GM18858 (cell line): Measurements from ENCODE around the gene FAM24A.
"Not testable (repeated sequence)": the region's sequence is repeated elsewhere in the genome, so short reads cannot be mapped to it uniquely, and the experiment has no call there.

Source experiments
- ATAC-seq: cut with Tn5 transposase; IDR thresholded peaks from one replicate; pipeline ENCODE4 v1.9.1; 2021; ENCODE audit not compliant: unreplicated experiment

Gene FAM24A, protein sequence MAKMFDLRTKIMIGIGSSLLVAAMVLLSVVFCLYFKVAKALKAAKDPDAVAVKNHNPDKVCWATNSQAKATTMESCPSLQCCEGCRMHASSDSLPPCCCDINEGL

DNA sequence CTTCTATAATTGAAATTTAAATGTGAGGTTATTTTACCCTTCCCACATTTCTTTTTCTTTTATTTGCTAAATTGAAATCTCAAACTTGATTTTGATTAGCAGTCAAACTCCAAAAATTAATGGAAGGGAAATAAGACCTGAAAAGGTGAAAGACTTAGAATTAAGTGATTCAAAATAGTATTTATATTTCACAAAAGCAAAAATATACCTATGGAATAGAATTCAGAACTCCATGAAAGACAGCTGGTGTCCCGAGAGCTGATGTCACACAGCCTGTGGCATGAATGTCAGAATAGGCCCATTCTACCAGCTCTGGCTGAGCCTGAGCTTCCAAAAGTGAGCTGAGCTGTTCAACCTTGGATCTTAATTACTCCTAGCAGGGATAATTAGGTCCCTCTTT is at the start of gene FAM24A:
TSS of gene FAM24A (plus strand) at position 301 of the 400 bp plus-strand sequence. CDS start 1,025 bp downstream, outside the sequence.
- no peak for ATAC-seq

DNA sequence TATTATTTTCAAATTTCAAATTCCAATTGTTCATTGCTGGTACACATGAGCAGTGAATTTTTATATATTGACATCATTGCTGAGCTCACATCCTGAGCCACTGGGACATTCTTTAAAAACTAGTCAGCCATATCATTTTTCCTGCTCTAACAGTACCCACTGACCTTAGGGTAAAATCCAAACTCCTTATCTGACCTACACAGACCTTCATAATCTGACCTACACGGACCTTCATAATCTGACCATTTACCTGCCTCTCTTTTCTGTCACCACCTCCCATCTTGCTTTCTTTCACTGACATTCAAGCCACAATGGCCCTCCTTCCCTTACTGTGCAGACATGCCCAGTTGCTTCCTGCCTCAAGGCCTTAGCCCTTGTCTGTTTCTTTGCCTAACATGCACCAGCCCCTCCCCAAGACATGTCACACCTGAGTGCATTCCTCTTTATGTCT is 48.7 kb upstream of the FAM24A start:
- no peak for ATAC-seq

DNA sequence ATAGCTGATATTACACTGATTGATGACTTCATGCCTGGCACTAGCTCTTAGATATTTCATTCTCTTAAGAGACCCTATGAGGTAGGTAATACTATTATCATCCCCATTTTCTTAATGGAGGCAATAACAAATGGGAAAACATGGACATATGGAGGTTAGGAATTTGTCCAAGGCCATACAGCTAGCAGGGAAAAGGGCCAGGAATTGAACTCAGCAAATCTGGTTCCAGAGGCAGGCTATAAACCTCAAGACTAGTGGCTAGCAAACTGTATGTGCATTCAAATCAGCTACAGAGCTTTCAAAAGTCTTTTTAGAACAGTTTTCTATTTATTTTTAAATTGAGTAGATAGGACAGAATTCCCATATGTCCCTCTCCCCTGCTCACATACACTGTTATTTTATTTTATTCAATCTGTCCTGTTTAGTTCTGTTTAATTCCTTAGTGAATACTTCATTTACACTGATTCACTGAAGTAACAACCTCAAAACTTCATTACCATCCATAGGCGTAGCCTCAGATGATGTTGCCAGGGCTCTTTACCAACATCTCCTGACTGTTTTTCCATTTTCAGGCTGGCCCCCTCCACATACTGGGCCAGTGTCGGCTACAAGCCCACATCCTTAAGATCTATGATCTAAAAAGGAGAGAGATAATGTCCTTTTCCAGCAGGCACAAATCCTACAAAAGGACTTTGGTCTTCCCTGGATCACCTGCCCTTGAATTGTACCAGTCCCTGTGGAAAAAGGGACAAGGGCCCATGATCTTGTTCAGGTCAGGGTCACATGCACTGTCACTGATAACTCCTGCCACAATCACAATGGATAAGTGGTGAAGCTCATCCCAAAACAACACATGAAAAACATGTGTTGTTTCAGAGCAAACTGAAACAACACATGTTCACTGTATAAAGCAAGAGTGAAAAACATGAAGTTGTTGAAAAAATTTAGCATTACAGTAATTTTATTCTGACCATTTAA is 46.9 kb upstream of the FAM24A start:
- no peak for ATAC-seq

DNA sequence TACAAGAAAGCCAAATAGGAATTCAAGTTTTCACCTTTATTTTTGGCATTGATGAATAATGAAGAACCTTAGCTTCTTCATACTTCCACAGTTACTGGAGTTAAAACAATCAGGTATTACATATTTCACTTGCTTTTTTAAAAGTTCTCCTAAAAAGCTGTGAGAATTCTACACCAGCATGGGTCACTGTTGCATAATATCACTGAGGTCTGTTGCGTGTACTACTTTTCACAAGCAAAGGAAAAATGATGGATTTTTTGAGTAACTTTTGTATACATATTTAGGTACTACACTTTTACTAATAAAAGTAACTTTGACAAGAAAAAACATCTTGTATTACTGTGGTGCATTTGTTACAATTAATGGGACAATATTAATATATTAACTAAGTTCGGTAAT is 46.2 kb upstream of the FAM24A start:
- no peak for ATAC-seq

DNA sequence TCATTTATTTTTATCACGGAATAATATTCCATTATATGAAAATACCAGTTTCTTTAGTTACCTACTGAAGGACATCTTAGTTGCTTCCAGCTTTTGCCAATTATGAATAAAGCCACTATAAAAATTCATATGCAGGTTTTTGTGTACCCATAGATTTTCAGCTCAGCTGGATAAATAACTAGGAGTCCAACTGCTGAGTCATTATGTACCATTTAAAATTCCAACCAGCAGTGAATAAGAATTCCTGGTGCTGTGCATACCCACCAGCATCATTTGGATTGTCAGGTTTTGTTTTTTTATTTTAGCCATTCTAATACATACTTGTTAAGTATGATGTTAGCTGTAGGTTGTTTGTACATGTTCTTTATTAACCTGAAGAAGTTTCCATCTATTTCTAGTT is 45.5 kb upstream of the FAM24A start:
- ATAC-seq: no peak

DNA sequence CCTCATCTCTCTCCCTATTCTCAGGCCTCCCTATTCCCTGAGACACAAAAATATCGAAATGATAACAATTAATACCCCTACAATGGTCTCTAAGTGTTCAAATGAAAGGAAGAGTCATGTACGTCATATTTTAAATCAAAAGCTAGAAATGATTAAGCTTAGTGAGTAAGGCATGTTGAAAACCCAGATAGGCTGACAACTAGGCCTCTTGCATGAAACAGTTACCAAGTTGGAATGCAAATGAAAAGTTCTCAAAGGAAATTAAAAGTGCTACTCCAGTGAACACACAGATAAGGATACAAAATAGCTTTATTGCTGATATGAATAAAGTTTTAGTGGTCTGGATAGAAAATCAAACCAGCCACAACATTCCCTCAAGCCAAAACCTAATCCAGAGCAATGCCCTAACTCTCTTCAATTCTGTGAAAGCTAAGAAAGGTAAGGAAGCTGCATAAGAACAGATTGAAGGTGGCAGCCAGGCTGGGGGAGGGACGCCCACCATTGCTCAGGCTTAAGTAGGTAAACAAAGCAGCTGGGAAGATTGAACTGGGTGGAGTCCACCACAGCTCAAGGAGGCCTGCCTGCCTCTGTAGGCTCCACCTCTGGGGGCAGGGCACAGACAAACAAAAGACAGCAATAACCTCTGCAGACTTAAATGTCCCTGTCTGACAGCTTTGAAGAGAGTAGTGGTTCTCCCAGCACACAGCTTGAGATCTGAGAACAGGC is 43.5 kb upstream of the FAM24A start:
- ATAC-seq: not testable (repeated sequence)

DNA sequence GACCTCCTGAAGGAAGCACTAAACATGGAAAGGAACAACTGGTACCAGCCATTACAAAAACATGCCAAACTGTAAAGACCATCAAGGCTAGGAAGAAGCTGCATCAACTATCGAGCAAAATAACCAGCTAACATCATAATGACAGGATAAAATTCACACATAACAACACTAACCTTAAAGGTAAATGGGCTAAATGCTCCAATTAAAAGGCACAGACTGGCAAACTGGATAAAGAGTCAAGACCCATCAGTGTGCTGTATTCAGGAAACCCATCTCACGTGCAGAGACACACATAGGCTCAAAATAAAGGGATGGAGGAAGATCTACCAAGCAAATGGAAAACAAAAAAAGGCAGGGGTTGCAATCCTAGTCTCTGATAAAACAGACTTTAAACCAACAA is 41.6 kb upstream of the FAM24A start:
- ATAC-seq: not testable (repeated sequence)

DNA sequence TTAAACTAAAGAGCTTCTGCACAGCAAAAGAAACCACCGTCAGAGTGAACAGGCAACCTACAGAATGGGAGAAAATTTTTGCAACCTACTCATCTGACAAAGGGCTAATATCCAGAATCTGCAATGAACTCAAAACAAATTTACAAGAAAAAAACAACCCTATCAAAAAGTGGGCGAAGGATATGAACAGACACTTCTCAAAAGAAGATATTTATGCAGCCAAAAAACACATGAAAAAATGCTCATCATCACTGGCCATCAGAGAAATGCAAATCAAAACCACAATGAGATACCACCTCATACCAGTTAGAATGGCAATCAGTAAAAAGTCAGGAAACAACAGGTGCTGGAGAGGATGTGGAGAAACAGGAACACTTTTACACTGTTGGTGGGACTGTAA is 38.5 kb upstream of the FAM24A start:
- ATAC-seq: not testable (repeated sequence)

DNA sequence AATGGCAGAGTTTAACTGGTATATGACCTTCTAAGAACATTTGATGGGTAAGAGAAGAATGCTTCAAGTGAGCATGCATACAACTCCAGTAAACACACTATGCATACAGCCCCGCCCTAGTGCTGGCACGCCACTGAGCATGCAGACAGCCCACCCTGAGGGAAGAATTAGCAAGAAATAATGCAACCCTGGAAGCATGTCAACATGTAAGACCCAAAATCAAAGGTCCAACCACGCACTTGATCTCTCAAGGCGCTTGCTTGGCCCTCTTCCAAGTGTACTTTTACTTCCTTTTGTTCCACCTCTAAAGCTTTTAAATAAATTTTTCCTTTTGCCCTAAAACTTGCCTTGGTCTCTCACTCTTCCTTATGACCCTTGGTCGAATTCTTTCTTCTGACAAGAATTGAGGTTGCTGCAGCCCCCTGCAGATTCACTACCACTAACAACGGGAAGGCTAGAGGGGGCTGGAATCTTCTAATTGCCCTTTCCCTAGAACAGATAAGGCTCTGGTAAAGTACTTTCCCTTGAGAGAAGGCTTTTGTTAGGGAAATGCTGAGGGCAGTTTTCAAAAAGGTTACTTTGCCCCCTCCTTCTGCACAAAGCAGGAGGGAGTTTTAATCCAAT is 34.5 kb upstream of the FAM24A start:
- ATAC-seq: no peak

DNA sequence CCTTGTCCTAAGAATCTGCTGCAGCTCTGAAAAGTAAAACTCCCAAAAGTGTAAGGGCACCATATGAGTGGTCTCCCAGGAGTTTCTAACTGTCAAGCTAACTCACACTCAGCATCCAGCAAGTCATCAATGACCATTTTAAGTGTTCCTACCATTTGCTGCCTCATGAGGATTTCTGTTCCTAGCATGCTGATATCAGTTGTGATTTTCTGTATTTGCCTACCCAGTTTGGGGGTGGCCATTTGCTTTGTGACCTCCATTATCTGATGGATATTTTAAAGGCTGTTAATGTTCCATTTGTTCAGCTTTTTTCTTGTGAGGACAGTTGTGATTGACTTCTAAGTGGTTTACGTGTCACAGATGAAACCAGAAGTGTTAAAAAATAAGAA is 33.9 kb upstream of the FAM24A start:
- no peak for ATAC-seq

DNA sequence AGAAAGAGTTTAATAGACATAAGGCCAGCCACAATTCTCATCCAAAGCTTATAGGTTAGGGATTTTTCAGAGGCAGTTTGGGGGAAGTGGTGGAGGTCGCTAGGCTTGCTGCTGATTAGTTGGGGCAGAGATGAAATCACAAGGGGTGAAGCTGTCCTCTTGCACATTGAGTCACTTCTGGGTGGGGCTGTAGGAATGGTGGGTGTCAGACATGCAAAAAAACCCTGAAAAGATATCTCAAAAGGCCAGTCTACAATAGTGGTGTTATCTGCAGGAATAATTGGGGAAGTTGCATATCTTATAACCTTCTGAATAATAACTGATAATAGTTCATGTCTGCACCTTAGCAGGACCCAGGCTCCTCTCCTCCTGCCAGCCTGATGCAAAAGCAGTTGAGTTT is 33.1 kb upstream of the FAM24A start:
- ATAC-seq: no peak

DNA sequence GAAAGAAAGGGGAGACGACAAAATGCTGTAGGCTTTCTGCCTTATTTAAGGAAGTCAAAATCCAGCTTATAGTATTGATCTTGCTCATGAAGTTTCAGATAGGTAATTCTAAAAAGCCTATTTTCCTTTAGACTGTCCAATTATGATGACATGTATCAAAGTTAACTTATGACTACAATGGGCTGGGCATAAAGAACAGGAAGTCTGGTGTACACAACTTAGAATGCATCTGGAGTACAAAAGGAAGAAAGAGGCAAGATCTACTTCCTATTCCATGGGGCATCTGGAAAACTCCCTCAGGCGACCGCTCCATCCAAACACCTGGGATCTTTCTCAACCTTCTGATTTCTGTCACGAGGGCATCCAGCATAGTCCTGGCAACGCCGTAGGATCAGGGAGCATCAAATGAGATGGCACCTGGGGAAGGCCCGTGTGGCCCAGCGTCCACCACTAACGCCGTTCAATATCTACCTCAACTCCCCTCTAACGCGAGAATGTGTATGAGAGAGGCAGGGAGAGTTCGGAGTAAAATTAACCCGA is 31.5 kb upstream of the FAM24A start:
- no peak for ATAC-seq

DNA sequence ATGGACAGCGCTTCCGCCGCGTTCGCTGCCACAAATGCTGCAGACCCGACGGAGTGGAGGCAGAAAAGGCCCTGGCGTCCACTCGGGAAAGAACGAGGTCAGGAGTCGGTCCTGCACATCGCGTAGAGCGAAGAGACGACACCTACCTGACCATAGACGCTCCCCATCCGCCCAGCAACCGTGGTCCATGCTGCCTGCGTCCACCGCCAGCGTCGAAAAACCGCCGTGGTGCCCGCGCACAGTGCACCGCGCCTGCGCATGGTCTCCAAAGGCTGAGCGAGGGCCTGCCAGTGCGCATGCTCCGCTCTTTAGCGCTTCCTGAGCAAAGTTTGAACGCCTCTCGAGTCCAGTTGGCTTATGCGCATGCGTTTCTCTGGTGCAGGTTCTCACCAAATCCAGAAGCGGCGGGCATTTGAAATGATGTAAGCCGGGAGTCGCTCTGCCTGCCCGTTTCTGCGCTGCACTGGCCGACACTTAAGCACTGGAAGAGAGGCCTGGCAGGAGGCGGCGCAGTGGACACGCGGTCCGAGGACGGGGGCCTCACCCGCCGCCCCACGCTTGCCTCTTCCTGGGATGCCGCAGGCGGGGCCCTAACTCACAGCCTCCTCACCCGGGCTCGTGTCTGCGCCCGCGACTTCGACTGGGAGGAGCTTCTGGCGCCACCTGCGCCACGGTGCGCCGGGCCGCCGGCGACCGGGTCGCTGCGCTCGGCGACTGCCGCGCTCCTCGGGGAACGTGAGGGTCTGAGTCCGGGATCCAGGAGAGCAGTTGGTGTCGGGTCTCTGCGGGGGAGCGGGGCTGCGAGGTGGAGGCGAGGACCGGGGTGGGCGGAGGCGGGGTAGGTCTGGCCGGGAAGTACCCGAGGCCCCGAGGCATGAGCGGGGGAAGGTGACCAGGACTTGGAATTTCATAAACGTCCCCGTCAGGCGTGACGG is 30.8 kb upstream of the FAM24A start, which contains the start of gene FAM24B:
TSS of gene FAM24B (minus strand) at position 243 of the 935 bp plus-strand sequence. CDS start 29,066 bp downstream, outside the sequence.
- peak; percentile 52 for ATAC-seq

DNA sequence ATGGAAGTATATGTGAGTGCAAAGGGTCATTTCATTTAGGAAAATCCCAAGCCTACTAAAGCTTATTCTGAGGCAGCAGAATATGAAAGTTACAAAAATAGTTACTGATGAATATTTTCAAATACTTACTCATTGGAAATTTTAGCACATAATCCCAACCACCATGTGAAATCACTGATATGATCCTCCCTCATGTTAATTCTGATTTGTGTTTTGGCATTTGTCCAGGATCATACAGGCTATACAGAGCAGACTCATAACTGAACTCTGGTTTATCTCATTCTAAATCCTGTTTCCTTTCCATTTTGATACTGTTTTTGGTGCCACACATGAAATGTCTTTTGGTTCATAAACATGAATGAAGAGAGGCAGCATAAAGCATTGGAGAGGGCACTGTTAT is 27.6 kb upstream of the FAM24A start:
- ATAC-seq: no peak

DNA sequence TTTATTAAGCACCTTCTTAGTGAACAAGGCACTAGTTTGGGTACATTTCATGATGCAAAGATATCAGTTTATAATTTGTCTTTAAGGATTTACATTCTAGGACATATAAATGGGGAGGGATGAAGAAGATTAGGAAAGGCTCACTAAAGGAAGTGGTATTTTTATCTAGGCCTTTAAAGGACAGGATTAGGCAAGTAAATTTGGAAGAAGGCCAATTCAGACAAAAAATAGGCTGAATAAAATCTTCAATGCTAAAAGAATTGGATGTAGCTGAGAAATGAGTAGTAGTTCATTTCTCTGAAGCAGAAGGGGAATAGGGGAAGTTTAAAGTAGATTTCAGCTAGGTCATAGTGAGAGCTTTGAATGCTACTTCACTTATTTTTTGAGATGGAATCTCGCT is 26.2 kb upstream of the FAM24A start:
- ATAC-seq: no peak

DNA sequence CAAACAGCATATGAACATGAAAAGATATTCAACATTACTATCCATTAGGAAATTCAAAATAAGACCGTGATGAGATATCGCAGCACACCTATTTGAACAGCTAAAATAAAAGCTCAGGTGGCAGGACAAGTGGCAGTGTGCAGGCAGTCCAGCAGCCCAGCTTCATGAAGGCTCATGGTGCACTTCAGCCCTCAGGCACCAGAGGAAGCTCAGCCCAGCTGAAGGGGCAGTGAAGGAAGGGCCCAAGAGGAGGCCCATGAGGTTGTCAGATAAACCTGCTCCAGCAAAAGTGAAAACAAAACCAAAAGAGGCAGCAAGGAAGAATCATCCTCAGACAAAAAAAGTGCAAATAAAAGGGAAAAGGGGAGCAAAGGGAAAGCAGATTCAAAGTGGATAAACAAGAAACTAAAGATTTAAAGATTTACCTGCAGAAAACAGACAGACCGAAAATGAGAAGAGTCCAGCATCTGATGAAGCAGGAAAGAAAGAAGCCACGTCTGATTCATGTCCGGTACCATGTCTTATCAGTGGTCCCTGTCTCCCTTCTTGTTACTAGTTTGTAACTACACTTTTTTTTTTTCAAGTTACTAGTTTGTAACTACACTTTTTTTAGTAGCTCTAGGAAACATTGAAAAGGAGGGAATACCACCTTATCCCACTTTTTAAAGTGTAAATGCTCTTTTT is 16.0 kb upstream of the FAM24A start:
- no peak for ATAC-seq

DNA sequence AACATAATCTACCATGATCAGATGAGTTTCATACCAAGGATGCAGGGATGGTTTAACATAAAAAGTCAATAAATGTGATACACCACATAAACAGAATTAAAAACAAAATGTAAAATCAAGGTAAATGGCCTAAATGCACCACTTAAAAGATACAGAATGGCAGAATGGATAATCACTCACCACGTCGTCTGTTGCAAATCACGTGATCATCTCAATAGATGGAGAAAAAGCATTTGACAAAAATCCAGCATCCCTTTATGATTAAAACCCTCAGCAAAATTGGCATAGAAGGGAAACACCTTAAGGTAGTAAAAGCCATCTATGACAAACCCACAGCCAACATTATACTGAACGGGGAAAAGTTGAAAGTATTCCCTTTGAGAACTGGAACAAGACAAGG is 6.5 kb upstream of the FAM24A start:
- not testable (repeated sequence) for ATAC-seq

DNA sequence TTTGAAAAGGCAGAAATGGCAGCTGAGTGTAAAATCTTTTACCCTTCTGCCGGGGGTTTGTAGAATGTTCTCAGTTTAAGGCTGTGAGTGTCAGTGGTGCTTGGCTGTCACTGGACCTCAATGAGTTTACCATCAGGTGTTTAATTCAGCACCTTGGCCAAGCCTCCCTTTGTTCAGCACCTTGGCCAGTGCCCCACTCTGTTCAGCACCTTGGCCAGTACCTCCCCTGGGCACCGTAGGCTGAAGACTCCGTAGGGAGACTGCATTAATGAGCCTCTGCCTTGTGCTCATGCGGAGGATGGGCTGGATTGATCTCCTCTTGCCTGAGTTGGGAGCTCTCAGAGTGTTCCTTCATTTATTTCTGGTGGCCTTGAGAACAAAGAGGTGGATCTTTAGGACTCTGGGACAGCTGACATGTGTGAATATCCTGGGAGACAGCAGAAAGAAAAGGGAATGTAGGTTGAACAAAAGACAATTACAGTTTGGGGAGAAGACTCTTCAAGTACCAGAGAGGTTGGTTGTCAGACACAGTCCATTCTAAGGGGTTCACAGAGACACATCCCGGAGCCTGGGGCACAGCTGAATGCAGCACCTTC is 1.6 kb downstream of the FAM24A start:
- no peak for ATAC-seq

DNA sequence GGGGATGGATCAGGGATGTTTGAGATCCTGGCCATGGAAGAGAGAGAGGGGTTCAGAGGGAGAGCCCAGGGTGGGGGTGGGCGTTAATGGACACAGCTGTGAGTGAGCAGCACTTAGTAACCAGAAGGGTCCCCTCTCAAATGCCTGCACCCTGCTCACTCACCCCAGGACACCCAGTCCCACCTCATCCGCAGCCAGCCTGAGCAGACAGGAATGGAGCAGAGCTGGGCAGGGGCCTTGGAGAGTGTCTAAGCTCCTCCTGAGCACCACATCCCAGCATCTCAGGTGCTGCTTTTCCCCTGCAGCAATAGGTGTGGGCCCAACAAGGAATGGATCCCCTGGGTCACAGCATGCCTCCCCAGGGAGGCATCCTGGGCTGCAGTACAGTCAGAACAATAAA is 5.3 kb downstream of the FAM24A start:
- ATAC-seq: no peak
